Head of caudate nucleus (tissue), 42 donors: ENCODE results near the gene VPS11.

ENCODE experiments used
- DNase-seq, 42 donors: peaks; one replicate each; pipeline versions ENCODE4 v3.0.0 to v3.0.0-alpha.2; 2020 to 2021; ENCODE audit warnings: mixed read lengths in 7 of 42
- intact Hi-C: fragments of 100-400 bp; cut with DNase I; formaldehyde crosslinking; loops from one replicate; pipeline ENCODE4 v1.15.0; 2022

The VPS11 gene

DNA sequence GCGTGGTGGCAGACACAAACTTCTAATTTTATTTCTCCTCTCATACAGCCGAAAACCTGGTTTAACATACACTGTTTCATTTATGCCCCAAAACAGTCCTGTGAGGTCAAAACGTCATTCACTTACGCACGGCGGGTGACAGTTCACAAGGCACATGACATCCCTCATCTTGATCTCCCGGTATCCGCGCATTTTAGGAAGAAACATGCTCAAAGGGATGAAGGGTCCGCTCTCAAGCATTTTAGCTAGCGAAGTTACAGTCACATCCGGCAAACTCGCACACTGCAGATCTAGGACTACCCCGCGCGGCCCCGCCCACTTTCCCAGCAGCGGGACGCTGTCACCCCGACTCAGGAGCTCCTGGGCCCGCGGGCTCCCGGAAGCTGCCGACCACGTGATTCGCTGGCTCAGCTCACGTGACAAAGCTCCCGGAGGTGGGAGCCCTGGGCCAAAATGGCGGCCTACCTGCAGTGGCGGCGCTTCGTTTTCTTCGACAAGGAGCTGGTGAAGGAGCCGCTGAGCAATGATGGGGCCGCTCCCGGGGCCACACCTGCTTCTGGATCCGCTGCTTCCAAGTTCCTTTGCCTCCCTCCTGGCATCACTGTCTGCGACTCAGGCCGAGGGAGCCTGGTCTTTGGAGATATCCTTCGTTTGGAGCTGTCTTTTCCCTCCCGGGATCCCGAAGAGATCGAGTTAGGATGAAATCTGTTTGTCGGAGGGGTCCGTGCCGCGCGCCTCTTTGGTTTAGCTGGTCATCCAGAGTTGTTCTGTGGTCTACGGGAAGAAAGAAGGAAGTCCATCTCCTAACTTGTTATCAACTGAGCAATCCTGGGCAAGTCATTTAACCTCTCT, at the start of gene VPS11:
Gene VPS11 (plus strand): TSS at position 448 of the 852 bp plus-strand sequence. CDS start 6 bp downstream, at position 454.
- intact Hi-C loops, result no loop called here

DNA sequence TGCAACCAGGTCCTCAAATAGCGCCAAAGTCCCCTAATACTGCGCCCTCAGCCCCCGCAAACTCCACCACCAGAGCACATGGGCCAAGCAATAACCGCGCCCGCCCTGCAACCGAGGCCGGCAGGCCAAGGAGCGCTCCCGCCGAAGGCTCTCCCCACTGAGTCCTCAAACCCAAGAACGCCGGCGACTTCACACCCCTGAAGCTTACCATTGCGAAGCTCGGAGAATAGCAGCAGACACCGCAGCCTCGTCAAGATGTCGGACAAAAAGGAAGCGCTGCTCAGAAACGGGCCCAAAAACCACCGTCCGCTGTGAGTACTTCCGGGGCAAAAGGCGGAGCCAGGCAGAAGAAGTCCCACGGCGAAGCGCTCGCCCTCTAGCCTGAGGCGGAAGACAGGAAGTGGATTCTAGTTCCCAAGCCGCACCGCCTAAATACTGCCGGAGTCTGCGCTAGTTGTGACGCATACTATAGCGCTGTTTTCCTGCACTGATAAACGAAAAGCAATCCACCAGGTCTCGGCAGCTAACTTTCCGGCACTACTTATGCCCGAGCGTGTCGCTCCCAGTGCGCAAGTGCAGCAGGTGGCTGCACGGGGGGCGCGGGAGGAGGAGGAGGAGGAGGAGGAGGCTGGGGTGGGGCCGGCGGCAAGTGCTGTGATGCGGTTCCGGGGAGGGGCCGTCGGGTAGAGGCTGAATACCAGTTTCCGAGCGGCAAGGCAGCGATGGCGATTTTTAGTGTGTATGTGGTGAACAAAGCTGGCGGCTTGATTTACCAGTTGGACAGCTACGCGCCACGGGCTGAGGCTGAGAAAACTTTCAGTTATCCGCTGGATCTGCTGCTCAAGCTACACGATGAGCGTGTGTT, 49.3 kb upstream of the VPS11 start, which contains the start of the genes RPS25 and TRAPPC4:
Gene RPS25 (minus strand): TSS at position 270 of the 865 bp plus-strand sequence. CDS start 59 bp downstream, at position 211.
Gene TRAPPC4 (plus strand): TSS at position 693 of the 865 bp plus-strand sequence. CDS start 30 bp downstream, at position 723.
- intact Hi-C loops, result no loop called here
- peak; percentile 94 to 99 (median 98) for DNase-seq

More for the DNA sequence above, at the start of gene VPS11:
- DNase-seq, result peak; percentile 94 to 100 (median 98)

DNA sequence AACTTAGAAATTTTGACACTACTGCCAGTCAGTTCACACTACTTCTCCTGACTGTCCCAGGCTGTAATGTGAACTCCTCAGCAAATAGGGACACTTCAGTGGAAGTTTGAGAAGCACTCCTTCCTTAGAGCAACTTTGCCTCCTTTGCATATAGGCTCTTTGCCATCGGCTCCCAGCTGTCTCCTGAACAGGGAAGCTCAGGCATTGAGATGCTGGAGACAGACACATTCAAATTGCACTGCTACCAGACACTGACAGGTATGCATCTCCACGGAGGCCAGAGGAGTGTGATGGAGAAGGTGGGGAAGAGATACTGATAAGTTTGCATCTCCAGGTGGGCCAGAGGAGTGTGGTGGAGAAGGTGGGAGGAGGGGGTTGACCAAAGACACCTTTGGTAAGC, 47.6 kb upstream of the VPS11 start:
- intact Hi-C loops, result no loop called here
- DNase-seq, result no peak

DNA sequence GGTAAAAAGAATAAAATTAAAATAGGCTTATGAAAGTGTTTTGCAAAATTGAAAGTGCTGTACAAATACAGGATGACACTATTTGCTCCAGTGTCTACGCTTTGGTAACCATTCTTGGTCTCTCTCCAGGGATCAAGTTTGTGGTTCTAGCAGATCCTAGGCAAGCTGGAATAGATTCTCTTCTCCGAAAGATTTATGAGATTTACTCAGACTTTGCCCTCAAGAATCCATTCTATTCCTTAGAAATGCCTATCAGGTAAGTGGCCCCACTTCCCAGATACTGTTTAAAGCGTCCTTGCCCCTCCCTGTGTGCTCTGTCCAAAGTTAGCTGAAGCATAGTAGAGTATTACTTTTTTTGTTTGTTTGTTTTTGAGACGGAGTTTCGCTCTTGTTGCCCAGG, 46.0 kb upstream of the VPS11 start:
- intact Hi-C loops, result no loop called here

DNA sequence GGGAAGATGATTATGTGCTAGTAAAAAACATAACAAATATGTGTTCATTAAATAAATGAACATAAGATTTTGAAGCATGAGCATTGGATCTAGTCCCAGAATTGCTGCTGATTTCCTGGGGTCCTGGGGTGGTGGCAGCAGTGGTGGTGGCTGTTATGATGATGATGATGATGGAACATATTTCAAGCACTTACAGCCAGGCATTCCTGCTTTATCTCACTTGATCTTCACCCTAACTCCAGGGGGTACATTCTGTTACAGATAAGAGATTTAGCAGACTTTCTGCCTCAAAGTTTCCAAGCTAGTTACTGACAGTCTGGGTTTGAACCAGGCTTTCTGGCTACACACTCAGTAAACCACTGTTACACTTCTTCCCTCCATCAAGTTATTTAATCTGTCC, 43.9 kb upstream of the VPS11 start:
- intact Hi-C loops, result no loop called here
- DNase-seq, result no peak

More for the DNA sequence above, 46.0 kb upstream of the VPS11 start:
- no peak for DNase-seq

DNA sequence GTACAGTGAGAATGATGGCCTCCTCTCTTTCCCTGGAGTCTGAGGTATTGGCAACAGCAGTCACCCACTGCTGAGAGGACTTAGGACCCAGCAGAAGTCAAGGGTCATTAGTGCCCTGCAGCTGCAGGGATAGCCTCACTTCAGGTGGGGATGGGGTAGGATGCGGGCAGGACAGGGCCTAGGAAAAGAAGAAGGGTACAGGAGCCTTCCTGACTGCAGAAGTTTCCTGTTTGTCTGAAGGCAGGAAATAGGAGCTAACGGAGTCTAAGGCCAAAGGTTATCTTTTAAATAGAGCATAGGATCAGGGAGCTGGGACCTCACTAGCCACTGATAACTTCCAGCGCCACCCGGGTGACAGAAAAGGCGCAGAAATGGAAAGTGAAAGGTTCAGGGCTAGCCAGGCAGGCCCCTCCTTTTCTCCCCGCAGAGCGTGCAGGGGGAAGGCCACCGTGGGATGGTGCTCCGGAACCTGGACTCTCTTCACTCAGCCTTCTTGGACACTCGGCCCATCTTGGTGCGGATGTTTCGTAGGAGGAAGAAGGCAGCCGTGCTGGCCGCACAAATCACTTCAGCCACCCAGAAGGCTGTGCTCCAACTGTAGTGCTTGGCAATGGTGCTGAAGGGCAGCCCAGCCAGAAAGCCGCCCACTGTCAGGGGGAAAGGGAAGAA, 43.1 kb upstream of the VPS11 start:
- DNase-seq, result no peak
- intact Hi-C loops, result no loop called here

DNA sequence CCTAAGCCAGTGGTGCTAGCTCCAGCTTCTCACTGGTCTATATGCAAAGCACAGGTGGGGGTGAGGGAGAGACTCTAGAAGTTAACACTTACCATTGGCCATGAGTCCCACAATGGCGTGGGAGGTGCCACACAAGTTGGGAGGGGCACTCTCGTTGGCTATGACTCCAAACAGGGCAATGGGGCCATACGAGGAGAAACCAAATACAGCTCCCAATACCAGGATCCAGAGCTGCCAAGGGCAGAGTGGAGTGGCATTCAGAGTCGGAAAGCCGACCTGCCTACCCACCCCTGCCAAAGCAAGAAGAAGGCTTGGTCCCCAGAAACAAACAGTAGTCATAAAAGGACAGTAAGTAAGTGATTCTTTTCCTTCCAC, 42.5 kb upstream of the VPS11 start:
- intact Hi-C loops, result no loop called here
- DNase-seq, result no peak

DNA sequence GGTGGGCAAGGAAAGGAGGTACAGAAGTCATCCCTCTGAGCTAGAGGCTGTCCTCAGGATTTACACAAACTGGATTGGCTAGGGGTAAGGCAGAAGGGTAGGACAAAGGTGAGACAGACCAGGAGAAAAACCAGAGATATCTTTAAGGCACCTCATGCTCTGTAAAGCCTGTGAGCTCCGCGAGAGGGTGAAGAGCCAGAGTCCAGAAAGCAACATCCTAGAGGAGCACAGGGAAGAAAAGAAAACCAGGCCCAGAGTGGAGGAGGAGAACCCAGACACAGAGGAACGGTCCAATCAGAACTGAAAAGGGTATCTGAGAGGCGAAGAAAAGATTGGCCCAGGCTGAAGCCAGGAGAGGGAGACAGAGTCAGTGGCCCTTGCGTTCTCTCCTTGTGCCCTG, 42.1 kb upstream of the VPS11 start:
- intact Hi-C loops, result no loop called here
- no peak for DNase-seq

DNA sequence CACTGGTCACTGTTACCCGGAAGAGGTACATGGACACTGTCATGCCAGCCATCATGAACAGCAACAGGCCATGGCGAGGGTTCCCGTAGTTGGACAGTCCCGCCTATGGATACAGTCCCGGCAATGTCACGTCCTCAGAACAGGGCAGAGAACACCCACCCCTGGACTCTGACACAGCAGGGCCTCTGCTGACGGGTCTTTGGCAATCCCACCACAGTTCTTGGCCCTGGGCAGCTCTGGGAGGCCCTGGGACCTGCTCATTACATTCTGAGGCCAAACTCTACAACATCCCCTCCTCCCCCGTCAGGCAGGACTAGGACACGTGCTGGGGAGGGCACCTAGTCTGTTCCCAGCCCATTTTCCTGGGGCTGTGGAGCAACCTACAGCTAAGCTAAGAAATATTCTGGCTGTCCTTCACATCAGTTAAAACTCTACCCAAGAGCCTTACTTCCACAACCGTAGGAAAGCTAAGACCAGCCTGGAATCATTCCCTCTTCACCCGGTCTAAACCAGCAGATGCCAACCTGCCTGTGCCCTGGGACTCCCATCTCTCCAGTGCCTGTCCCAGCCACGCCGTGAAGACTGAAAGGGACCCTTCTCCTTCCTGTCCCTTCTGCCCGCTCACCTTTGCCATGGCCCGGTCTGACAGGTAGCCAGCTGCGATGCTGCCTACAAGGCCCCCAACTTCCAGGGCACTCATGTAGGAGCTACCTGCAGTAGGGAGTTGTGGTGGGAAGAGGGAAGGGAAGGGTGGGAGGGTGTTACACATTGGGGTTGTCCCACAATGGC, 41.4 kb upstream of the VPS11 start:
- intact Hi-C loops, result no loop called here
- DNase-seq, result no peak

DNA sequence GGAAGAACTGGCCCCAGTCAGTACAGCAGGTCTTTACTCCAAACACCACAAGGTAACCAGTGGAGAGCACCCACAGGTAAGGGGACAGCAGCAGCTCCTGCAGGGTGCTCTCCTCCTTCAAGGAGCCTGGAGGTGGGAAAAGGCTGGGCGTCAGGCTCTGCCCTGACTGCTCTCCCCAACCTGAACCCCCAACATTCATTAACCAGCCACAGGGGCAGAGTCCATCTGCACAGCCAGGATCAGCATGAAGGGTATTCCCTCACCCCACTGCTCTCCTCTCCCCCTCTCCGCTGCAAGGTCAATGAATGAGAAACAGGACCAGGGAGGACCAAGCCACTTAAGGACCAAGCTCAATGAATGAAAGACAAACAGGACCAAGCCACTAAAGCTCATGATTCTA, 40.6 kb upstream of the VPS11 start:
- DNase-seq, result no peak
- intact Hi-C loops, result no loop called here

DNA sequence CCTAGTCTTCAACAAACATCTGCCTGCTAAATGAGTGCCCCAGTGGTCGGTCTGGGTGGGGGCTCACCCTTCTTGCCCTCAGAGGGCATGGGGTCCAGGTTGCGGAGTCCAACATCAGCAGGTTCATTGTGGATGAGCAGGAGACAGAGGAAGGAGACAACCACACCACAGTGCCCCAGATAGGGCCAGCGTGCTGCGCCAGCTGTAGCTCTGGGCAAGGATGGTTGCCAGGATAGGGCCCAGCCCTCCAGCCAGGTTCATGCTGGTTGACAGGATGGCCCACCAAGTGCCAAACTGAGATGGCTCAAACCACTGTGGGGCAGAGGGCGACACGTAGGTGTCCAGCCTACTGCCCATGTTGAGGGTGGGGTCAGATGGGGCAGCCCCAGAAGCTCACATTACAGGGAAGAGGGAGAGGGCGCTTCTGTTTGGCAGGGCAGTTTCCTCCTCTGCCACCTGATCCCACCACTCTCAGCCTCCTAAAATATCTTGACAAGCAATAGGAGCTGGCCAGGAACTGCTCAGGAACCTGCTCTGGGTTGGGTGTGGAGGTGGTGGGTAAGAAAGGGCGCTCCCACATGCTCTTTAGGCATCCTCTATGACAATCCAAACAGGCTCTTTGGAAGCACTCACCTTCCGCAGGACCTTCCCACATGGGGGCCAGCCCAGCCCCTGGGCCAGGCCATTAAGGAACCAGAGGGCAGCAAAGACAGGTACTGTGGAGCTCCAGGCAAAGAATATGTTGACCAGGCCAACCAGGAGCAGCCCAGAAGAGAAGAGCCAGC, 39.9 kb upstream of the VPS11 start:
- intact Hi-C loops, result no loop called here
- DNase-seq, result no peak

DNA sequence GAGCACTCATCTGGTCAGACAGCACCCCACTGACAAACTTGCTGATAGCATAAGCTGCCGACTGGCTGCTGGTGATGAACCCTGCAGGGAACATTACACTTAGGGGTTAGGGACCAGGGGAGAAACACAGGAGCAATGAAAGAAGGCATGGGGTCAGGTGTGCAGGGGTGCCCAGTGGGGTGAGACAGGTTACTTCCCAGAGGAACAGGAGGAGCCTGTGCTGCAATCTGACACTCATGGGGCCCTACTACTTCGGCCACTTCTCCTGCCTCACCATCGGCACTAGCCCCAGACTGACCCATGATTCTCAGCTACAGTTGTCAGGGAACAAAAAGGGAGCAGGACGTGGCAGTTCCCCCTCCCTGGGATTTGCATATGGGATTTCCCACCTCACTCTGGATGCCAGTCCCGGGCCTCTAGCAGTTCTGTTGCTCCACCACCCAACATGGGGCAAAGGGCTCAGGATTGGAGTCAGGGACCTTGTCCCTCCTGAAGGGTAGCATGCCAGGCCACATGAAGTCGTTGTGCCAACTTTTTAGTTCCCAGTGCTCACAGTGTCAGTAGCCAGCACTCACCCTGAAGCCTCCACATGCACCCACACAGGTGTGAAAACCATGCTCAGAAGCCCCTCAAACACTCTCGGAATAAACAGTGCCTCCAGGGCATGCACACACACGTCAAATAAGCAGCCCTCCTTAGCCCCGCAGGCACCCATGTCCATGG, 39.1 kb upstream of the VPS11 start:
- no peak for DNase-seq
- intact Hi-C loops, result no loop called here

DNA sequence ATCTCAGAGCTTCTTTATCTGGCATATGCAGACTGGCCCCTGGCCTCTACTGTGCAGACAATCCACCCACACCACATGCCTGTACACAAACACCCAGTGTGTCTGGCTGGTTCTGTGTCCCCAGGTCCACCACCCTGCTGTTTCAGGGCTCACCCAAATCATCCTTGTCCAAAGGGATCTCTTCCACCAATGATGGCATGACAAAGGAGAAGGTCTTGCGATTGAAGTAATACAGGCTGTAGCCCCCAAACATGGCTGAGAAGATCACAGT, 38.6 kb upstream of the VPS11 start:
- intact Hi-C loops, result no loop called here
- DNase-seq, result no peak

DNA sequence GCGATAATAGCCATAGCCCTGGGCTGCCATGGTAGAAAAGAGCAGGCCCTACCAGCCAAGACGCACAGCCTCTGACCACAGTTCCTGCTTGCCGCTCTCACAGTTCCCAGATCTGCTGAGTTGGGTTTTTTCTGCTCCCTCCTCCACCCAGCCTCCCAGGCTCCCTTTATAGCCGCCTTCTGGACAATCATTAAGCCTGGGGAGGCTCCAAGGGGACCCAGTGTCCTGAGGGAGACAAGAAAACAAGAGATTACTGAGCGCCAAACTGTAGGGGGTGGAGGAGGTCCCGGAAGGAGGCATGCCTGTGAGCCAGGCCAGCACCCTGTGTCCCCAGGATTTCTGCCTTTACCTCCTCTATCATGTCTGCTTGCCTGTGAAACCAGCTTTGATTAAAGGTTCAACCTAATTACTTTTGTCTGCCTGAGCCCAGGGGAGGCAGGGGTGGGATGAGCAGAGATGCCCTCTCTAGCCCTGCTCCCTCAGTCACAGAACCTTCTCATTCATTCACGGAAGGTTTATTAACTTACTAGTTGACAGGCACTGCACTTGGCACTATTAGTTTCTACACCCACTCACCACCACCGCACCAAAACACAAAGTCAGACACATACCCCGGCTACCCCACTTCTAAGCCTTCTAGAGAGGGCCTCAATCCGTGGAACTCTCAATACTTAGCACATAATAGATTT, 38.1 kb upstream of the VPS11 start:
- intact Hi-C loops, result no loop called here
- peak in 29 of 42 donors; percentile 12 to 70 (median 30) for DNase-seq

DNA sequence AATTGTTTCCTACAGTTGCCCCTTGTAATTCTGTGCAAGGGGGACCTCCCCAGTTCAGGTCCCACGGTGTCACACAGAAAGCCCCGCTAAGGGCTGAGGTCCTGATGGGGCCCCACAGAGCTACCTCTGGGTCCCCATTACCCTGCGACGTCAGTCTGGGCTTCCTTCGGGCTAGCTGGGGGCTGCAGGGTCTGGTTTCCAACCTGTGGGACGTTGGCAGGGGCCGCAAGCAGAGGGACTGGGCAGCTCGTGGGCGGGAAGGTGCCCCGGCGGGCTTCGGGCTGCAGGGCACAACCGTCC, 37.6 kb upstream of the VPS11 start:
- intact Hi-C loops, result no loop called here
- DNase-seq, result peak in 2 of 42 donors; percentile 9 to 44

DNA sequence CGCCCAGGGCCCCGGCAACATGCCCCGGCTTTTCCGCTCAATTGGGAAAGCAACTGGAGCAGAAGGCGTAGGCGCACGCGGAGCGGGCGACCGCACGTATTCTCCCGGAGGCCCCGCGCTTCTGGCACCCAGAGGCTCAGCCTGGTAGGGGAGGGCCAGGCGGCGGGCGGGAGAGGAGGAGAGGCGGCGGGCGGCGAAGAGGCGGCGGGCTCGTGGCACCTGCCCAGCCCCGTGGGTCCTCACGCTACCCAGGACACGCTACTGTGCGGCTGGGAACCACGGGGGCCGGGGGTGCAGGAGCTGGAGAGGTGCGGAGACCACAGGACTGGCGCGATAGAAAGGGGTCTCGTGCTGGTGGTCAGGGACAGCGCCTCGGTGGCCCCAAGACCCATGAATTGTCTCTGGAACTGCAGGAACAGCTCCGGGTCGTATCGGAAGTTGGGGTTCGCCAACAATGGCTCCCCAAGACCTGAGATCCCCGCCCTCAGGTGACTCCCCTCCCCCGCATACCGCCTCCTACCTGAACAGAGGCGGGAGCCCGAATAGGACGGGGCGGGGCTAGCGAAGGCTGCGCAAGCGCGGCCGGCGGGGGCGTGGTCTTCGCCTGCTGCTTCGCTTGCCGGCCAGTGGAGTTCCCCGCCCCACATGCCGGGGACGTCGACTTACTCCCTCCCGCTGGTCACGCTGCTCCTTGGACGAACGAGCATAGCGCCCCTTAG, 37.1 kb upstream of the VPS11 start, which contains the start of gene SLC37A4:
Gene SLC37A4 (minus strand): TSS at position 549 of the 719 bp plus-strand sequence.
- intact Hi-C loops, result no loop called here
- DNase-seq, result peak; percentile 94 to 99 (median 98)
